Pancreas (tissue), 10 donors: Measurements from ENCODE around the gene HTR3A. TPM values are rescaled to one million over a fixed set of nuclear protein-coding genes. Genes with fewer than 3 reads are reported as not detected.

Experiments used
- ATAC-seq, 4 donors: fragments of 200-7000 bp; cut with Tn5 transposase; one replicate each; pipeline versions ENCODE4 v1.8.0 to v1.9.1; 2020; ENCODE audit warnings: mild to moderate bottlenecking in 4 of 4, moderate library complexity in 4 of 4
- DNase-seq, 6 donors: peaks; one replicate each; pipeline ENCODE4 v3.0.0-alpha.2; 2020
- FAIRE-seq: peaks from 2 replicates; lab custom pipeline; 2012; peaks lifted over from hg19 to GRCh38; lab: Jason Lieb, UNC
- H3K27ac ChIP-seq, 4 donors: fragments of 200-600 bp; sonication (generic); 1 replicate in 3 of 4; 2 replicates in 1 of 4; pipeline versions ENCODE4 v1.5.0 to v1.8.0; 2020
- H3K27me3 ChIP-seq, 4 donors: fragments of 200-600 bp; one replicate each; pipeline ENCODE4 v1.8.0; 2021
- H3K36me3 ChIP-seq, 3 donors: fragments of 200-600 bp; sonication (generic) in 1 of 3; one replicate each; pipeline versions ENCODE4 v1.5.0 to v1.8.0; 2020 to 2021
- H3K4me1 ChIP-seq, 3 donors: fragments of 200-600 bp; one replicate each; pipeline ENCODE4 v1.8.0; 2021
- H3K4me3 ChIP-seq, 4 donors: fragments of 200-600 bp; sonication (generic) in 2 of 4; one replicate each; pipeline versions ENCODE4 v1.5.0 to v1.8.0; 2020 to 2021
- H3K9me3 ChIP-seq, 4 donors: fragments of 200-600 bp; one replicate each; pipeline ENCODE4 v1.8.0; 2021
- CTCF ChIP-seq, 4 donors: fragments of 200-600 bp; sonication (generic) in 3 of 4; IDR thresholded peaks; one replicate each; pipeline versions ENCODE4 v1.5.0 to v1.8.0; 2021; ENCODE audit warnings: antibody characterized with exemption in 4 of 4
- WGBS, 2 donors: extraction: QIAGEN DNeasy Blood & Tissue Kit; methylation state at CpG; one replicate each; pipeline ENCODE4 v1.1.7; 2013; 5-methylcytosine and 5-hydroxymethylcytosine counted together
- intact Hi-C, 3 donors: fragments of 100-400 bp; cut with DNase I; formaldehyde crosslinking; loops; one replicate each; pipeline versions ENCODE4 v1.11.1 to v1.14.2; 2022
- polyA plus RNA-seq, 2 donors: library from polyadenylated mRNA; stranded (reverse); fragments of 200-250 nt; gene quantifications; one replicate each; pipeline ENCODE4 v1.2.3, GENCODE V29; 2013
- total RNA-seq, 6 donors: library from RNA; stranded (reverse); fragmentation: NEBNext Ultra II Directional in 4 of 6; extraction: Animal tissue kit (Norgen Biotek cat#: 25700) in 4 of 6; gene quantifications; one replicate each; pipeline versions ENCODE4 v1.2.1 to v1.2.4, GENCODE V29; 2021 to 2023
- donor health status: healthy with polysubstance abuse.
- donor health status: DM: no; HTN: no; CAD: no; lungs with moderate emphysema.
- donor health status: DM: no; HTN: no; CAD: no.
- donor health status: control.
- donor health status: control.
- donor health status: Bipolar disorder and iron deficiency.
- donor health status: DM: yes; HTN: yes; CAD: no.
- donor health status: DM: no; HTN: no; CAD: no.
- donor health status: DM: no; HTN: no; CAD: no.
- donor health status: DM: yes; HTN: yes; CAD: no.

HTR3A gene
- total and polyA plus RNA-seq, 8 donors: 0.16 to 4.9 (median 0.70) TPM

DNA sequence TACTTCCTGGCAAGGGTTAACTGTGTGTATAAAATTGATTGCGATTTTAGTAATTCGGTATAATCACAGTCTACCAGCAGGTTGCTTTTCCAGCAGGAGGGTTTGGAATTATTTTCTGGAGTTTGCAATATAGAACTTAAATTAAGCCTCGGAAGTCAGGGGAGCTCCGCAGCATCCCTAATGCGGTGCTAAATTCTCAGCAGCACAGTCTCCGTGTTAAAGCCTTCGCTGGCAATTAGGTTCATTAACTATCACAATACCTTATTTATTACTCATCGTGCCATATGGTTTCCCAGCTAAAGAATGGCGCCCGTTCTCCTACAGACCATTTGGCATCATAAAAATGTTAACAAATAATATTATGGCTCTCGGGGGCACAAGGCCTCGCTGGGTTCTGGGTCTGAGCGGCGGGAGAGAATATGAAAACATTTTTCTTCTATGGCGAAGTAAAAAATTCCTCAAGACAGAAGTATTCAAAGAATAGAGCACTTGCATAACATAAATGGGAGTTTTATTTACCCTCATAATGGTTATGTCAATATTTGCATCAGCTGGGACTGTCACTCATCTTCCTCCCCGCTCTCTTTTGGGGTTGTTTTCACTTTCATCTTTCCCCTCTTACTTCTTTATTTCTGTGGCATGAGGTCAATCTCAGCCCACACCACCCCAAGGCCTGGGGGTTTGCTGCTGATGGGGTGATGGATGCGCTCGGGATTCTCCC, 56.5 kb downstream of the HTR3A start:
- no peak overlapping the region for H3K4me3 ChIP-seq
- peaks cover 0 to 4% (median 0%) of the 10 kb centered on the region in 3 donors for H3K4me1 ChIP-seq
- no peak for FAIRE-seq
- intact Hi-C loops: loop anchor here in 1 of 3 donors (10.0 kb wide), 1 partner anchor 223 kb away; no protein-coding TSS in a partner anchor
- ATAC-seq: no peak
- no peak for DNase-seq
- no peak overlapping the region for H3K27ac ChIP-seq
- 82% methylated on average over 18 of the region's 18 CpGs for WGBS, 2 donors
- H3K27me3 ChIP-seq: no peaks in the 10 kb centered on the region
- H3K36me3 ChIP-seq: no peaks in the 10 kb centered on the region
- H3K9me3 ChIP-seq: no peaks in the 10 kb centered on the region
- no peak for TF ChIP-seq CTCF (IDR thresholded peaks at IDR 0.05)

DNA sequence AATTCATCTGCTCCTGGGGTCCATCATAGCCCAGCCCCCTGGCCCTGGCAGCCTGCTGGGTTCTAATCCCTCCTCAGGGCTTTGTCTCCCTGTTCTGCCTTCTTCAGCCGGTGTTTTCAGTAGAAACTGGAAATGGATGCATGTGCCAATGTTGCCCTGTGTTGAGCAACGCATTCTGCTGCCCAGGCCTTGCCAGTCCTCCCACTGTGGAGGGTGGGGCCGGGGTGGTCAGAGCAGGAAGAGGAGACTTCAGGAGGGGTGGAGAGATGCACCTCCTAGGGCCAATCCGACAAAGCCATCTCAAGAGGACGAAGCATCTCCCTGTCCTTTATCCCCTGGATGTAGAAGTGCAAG, 57.0 kb downstream of the HTR3A start:
- 79 to 87% methylated on average over 5 of the region's 5 CpGs for WGBS, 2 donors
- Histone ChIP-seq H3K4me3 (no peak overlapping the region), H3K27ac (no peak overlapping the region), H3K4me1 (peaks cover 0 to 4% (median 3%) of the 10 kb centered on the region in 3 donors), H3K9me3 (no peaks in the 10 kb centered on the region), H3K36me3 (no peaks in the 10 kb centered on the region), H3K27me3 (no peaks in the 10 kb centered on the region)
- TF ChIP-seq CTCF (IDR thresholded peaks at IDR 0.05): no peak
- DNase-seq (no peak), FAIRE-seq (no peak), ATAC-seq (no peak)
- intact Hi-C loops: loop anchor here in 1 of 3 donors (10.0 kb wide), 1 partner anchor 223 kb away; no protein-coding TSS in a partner anchor

DNA sequence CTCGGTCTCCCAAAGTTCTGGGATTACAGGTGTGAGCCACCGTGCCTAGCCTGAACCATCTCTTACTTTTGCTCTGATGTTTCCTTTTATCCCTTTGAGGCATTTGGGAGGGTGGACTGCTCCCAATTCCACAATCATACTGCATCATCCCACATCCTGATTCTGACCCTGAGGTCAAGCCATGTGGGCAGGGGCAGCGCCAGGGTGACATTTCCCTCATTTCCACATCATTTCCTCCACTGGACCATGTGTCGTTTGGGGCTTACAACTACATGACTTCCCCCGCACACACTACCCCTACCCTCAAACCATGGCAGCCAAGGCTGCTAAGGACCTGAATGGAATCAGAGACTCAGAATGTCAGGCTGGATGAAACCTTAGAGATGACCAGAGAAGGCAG, 58.2 kb downstream of the HTR3A start:
- no peaks in the 10 kb centered on the region for H3K9me3 ChIP-seq
- no peaks in the 10 kb centered on the region for H3K27me3 ChIP-seq
- 89 to 90% methylated on average over 5 of the region's 5 CpGs for WGBS, 2 donors
- no peak for TF ChIP-seq CTCF (IDR thresholded peaks at IDR 0.05)
- no peak overlapping the region for H3K4me3 ChIP-seq
- intact Hi-C loops: loop anchor here in 1 of 3 donors (10.0 kb wide), 1 partner anchor 222 kb away; no protein-coding TSS in a partner anchor
- ATAC-seq (no peak), FAIRE-seq (no peak), DNase-seq (no peak)
- no peaks in the 10 kb centered on the region for H3K36me3 ChIP-seq
- H3K4me1 ChIP-seq: peaks cover 0 to 4% (median 3%) of the 10 kb centered on the region in 3 donors
- H3K27ac ChIP-seq: no peak overlapping the region

GRCh38 chr11:114033572-114033971, 58.7 kb downstream of the HTR3A start:
- TF ChIP-seq CTCF (IDR thresholded peaks at IDR 0.05): no peak
- peaks cover 0 to 4% (median 3%) of the 10 kb centered on the region in 3 donors for H3K4me1 ChIP-seq
- no peak overlapping the region for H3K27ac ChIP-seq
- intact Hi-C loops: loop anchor here in 1 of 3 donors (10.0 kb wide), 1 partner anchor 221 kb away; no protein-coding TSS in a partner anchor
- no peak for DNase-seq
- no peak for FAIRE-seq
- no peak for ATAC-seq
- H3K4me3 ChIP-seq: no peak overlapping the region
- no peaks in the 10 kb centered on the region for H3K27me3 ChIP-seq
- WGBS, 2 donors: 94 to 95% methylated on average over 2 of the region's 2 CpGs
- no peaks in the 10 kb centered on the region for H3K9me3 ChIP-seq
- no peaks in the 10 kb centered on the region for H3K36me3 ChIP-seq

DNA sequence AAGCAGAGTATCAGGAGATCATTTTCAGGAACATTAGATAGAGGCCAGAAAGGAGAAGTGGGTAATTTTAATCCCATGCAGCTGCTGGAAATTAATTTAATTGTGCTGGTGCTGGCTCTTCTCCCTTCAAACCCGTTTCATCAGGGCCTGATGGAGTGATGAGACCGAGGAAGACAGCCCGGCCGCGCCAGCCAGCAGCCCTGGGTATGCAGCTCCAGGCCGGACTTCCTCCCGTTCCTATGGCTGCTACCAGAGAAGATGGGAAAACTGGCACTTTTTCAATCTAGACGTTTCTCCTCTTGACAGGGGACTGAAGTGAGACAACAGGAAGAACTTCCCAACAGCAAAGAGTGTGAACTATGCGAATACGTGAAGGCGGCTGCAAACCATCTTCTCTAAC, 60.0 kb downstream of the HTR3A start:
- Histone ChIP-seq H3K4me1 (peaks cover 0 to 4% (median 3%) of the 10 kb centered on the region in 3 donors), H3K4me3 (no peak overlapping the region), H3K36me3 (no peaks in the 10 kb centered on the region), H3K27ac (no peak overlapping the region), H3K9me3 (no peaks in the 10 kb centered on the region), H3K27me3 (no peaks in the 10 kb centered on the region)
- intact Hi-C loops: loop anchor here in 1 of 3 donors (10.0 kb wide), 1 partner anchor 220 kb away; no protein-coding TSS in a partner anchor
- WGBS, 2 donors: 82 to 87% methylated on average over 11 of the region's 11 CpGs
- ATAC-seq (no peak), FAIRE-seq (no peak), DNase-seq (no peak)
- TF ChIP-seq CTCF (IDR thresholded peaks at IDR 0.05): no peak
